ENCODE results near the gene MGRN1.

Gene MGRN1

GRCh38 chr16:4697848-4698291 is 73.2 kb downstream of the MGRN1 start:
- Mint-ChIP-seq H3K36me3 (peaks cover 59% of the 10 kb centered on the region), H3K9me3 (no peaks in the 10 kb centered on the region), H3K4me3 (no peak overlapping the region), H3K27ac (no peak overlapping the region), H3K4me1 (peaks cover 8% of the 10 kb centered on the region)
- ATAC-seq, result no peak
- no peak for DNase-seq (ENCODE audit: low spot score in 2 of 2)

GRCh38 chr16:4698321-4699045 is 73.9 kb downstream of the MGRN1 start:
- peaks cover 8% of the 10 kb centered on the region for H3K4me1 Mint-ChIP-seq
- H3K4me3 Mint-ChIP-seq, result no peak overlapping the region
- ATAC-seq, result no peak
- no peaks in the 10 kb centered on the region for H3K9me3 Mint-ChIP-seq
- peaks cover 53% of the 10 kb centered on the region for H3K36me3 Mint-ChIP-seq
- H3K27ac Mint-ChIP-seq, result no peak overlapping the region
- DNase-seq (ENCODE audit: low spot score in 2 of 2), result no peak

GRCh38 chr16:4699046-4699556 is 74.5 kb downstream of the MGRN1 start:
- ATAC-seq (no peak), DNase-seq (ENCODE audit: low spot score in 2 of 2) (no peak)
- Mint-ChIP-seq H3K27ac (peak overlapping the region; percentile 34), H3K36me3 (peaks cover 51% of the 10 kb centered on the region), H3K4me1 (peaks cover 8% of the 10 kb centered on the region), H3K4me3 (no peak overlapping the region), H3K9me3 (no peaks in the 10 kb centered on the region)

GRCh38 chr16:4700380-4700996 is 75.9 kb downstream of the MGRN1 start:
- Mint-ChIP-seq H3K4me3 (no peak overlapping the region), H3K27ac (no peak overlapping the region), H3K9me3 (no peaks in the 10 kb centered on the region), H3K36me3 (peaks cover 48% of the 10 kb centered on the region), H3K4me1 (peaks cover 2% of the 10 kb centered on the region)
- peak; percentile 74 for ATAC-seq
- no peak for DNase-seq (ENCODE audit: low spot score in 2 of 2)

GRCh38 chr16:4700997-4701743 is 76.5 kb downstream of the MGRN1 start:
- DNase-seq (ENCODE audit: low spot score in 2 of 2) (no peak), ATAC-seq (no peak)
- no peaks in the 10 kb centered on the region for H3K4me1 Mint-ChIP-seq
- H3K4me3 Mint-ChIP-seq, result no peak overlapping the region
- H3K9me3 Mint-ChIP-seq, result no peaks in the 10 kb centered on the region
- peak overlapping the region; percentile 48 for H3K27ac Mint-ChIP-seq
- peaks cover 48% of the 10 kb centered on the region for H3K36me3 Mint-ChIP-seq

- H3K4me1 Mint-ChIP-seq, result peaks cover 4% of the 10 kb centered on the region
- ATAC-seq, result no peak
- H3K36me3 Mint-ChIP-seq, result peaks cover 46% of the 10 kb centered on the region
- no peaks in the 10 kb centered on the region for H3K9me3 Mint-ChIP-seq
- peak overlapping the region; percentile 37 for H3K27ac Mint-ChIP-seq
- no peak overlapping the region for H3K4me3 Mint-ChIP-seq
- DNase-seq (ENCODE audit: low spot score in 2 of 2), result no peak
Observed at GRCh38 chr16:4701791-4702465, 77.3 kb downstream of the MGRN1 start.

GRCh38 chr16:4702466-4702808 is 77.8 kb downstream of the MGRN1 start:
- ATAC-seq (no peak), DNase-seq (ENCODE audit: low spot score in 2 of 2) (no peak)
- H3K9me3 Mint-ChIP-seq, result no peaks in the 10 kb centered on the region
- H3K27ac Mint-ChIP-seq, result peak overlapping the region; percentile 37
- H3K4me1 Mint-ChIP-seq, result peaks cover 6% of the 10 kb centered on the region
- peaks cover 48% of the 10 kb centered on the region for H3K36me3 Mint-ChIP-seq
- no peak overlapping the region for H3K4me3 Mint-ChIP-seq

GRCh38 chr16:4703906-4704305 is 79.3 kb downstream of the MGRN1 start:
- Mint-ChIP-seq H3K36me3 (peaks cover 59% of the 10 kb centered on the region), H3K27ac (no peak overlapping the region), H3K9me3 (no peaks in the 10 kb centered on the region), H3K4me1 (peaks cover 6% of the 10 kb centered on the region), H3K4me3 (no peak overlapping the region)
- ATAC-seq (no peak), DNase-seq (ENCODE audit: low spot score in 2 of 2) (no peak)

GRCh38 chr16:4704491-4704890 is 79.9 kb downstream of the MGRN1 start:
- Mint-ChIP-seq H3K4me3 (no peak overlapping the region), H3K27ac (no peak overlapping the region), H3K36me3 (peaks cover 59% of the 10 kb centered on the region), H3K4me1 (peaks cover 6% of the 10 kb centered on the region), H3K9me3 (no peaks in the 10 kb centered on the region)
- ATAC-seq (no peak), DNase-seq (ENCODE audit: low spot score in 2 of 2) (no peak)

GRCh38 chr16:4704913-4705312 is 80.3 kb downstream of the MGRN1 start:
- H3K4me3 Mint-ChIP-seq, result no peak overlapping the region
- ATAC-seq, result no peak
- H3K9me3 Mint-ChIP-seq, result no peaks in the 10 kb centered on the region
- H3K4me1 Mint-ChIP-seq, result peaks cover 6% of the 10 kb centered on the region
- DNase-seq (ENCODE audit: low spot score in 2 of 2), result no peak
- no peak overlapping the region for H3K27ac Mint-ChIP-seq
- H3K36me3 Mint-ChIP-seq, result peaks cover 59% of the 10 kb centered on the region

GRCh38 chr16:4706871-4707270 is 82.2 kb downstream of the MGRN1 start:
- H3K27ac Mint-ChIP-seq, result no peak overlapping the region
- H3K36me3 Mint-ChIP-seq, result peaks cover 72% of the 10 kb centered on the region
- DNase-seq (ENCODE audit: low spot score in 2 of 2) (no peak), ATAC-seq (no peak)
- H3K9me3 Mint-ChIP-seq, result no peaks in the 10 kb centered on the region
- H3K4me3 Mint-ChIP-seq, result no peak overlapping the region
- peaks cover 6% of the 10 kb centered on the region for H3K4me1 Mint-ChIP-seq

GRCh38 chr16:4709481-4709880 is 84.9 kb downstream of the MGRN1 start:
- ATAC-seq, result no peak
- Mint-ChIP-seq H3K27ac (no peak overlapping the region), H3K9me3 (no peaks in the 10 kb centered on the region), H3K36me3 (peaks cover 91% of the 10 kb centered on the region), H3K4me3 (no peak overlapping the region), H3K4me1 (peaks cover 6% of the 10 kb centered on the region)
- DNase-seq (ENCODE audit: low spot score in 2 of 2), result no peak

GRCh38 chr16:4713663-4714501 is 89.3 kb downstream of the MGRN1 start:
- H3K36me3 Mint-ChIP-seq, result peaks cover 74% of the 10 kb centered on the region
- ATAC-seq, result no peak
- H3K4me3 Mint-ChIP-seq, result no peak overlapping the region

GRCh38 chr16:4714996-4715395 is 90.4 kb downstream of the MGRN1 start:
- Mint-ChIP-seq H3K9me3 (no peaks in the 10 kb centered on the region), H3K36me3 (peaks cover 62% of the 10 kb centered on the region), H3K4me1 (no peaks in the 10 kb centered on the region), H3K4me3 (no peak overlapping the region), H3K27ac (peak overlapping the region; percentile 34)
- no peak for DNase-seq (ENCODE audit: low spot score in 2 of 2)
- no peak for ATAC-seq

More at GRCh38 chr16:4713663-4714501, 89.3 kb downstream of the MGRN1 start:
- Mint-ChIP-seq H3K27ac (no peak overlapping the region), H3K9me3 (no peaks in the 10 kb centered on the region), H3K4me1 (no peaks in the 10 kb centered on the region)
- no peak for DNase-seq (ENCODE audit: low spot score in 2 of 2)

All from stimulated activated effector memory CD8-positive, alpha-beta T cell treated with anti-CD3 and anti-CD28 coated beads, Interleukin-12 subunit alpha, Interleukin-12 subunit beta, amount 100 ng/mL, for 72 hours (primary cell).